ENCODE results near the gene NAT14. TPM values are rescaled to one million over a fixed set of nuclear protein-coding genes. Genes with fewer than 3 reads are reported as not detected.

NAT14 gene
- total and polyA plus RNA-seq, 2 of the 8 experiments (the other 6 are each of a cell fraction or from before 2014, with no cell fraction given), result 47.1 to 71.2 TPM

GRCh38 chr19:55476100-55476775 lies 8.8 kb upstream of the NAT14 start, which contains the start of gene ZNF628:
Gene ZNF628 (plus strand): TSS chr19:55476617. CDS start chr19:55479911, 3,294 bp downstream.
- Histone ChIP-seq H2AK5ac (ENCODE audit: low read depth, low read length) (peak within 1 kb of the TSS; percentile 99), H3K9ac (replicated peaks in 1 of 4; ENCODE audit: extremely low read depth in 1 of 4, low read depth in 3 of 4, low read length in 3 of 4) (peak within 1 kb of the TSS in 2 of 4 experiments; percentile 48 to 53; a peak in 3 of 7 replicates), H4K8ac (ENCODE audit: extremely low read depth, insufficient read depth, low read length) (peak within 1 kb of the TSS; percentile 89; the same call in 1 of the 2 replicates), H3K23ac (ENCODE audit: insufficient read length) (no peak within 1 kb of the TSS), H3K9me3 (ENCODE audit: insufficient read depth in 2 of 2, low read depth in 1 of 2, low read length in 1 of 2) (no peaks in the 10 kb centered on the region), H3K23me2 (ENCODE audit: low read depth, low read length) (peaks cover 3% of the 10 kb centered on the region), H3K4me3 (ENCODE audit: extremely low read depth in 1 of 4, insufficient read depth in 2 of 4, low read depth in 3 of 4, low read length in 4 of 4) (peak within 1 kb of the TSS; percentile 66 to 95 (median 80)), H4K5ac (ENCODE audit: insufficient read length, low read depth, low read length) (peak within 1 kb of the TSS; percentile 86), H2BK12ac (ENCODE audit: low read depth, low read length) (peak within 1 kb of the TSS; percentile 63; the same call in 1 of the 2 replicates), H3K79me2 (ENCODE audit: control insufficient read depth in 1 of 2, insufficient read depth in 2 of 2, low read length in 2 of 2) (peaks cover 0 to 18% of the 10 kb centered on the region in 2 experiments; a peak in 2 of 4 replicates), H2BK20ac (ENCODE audit: low read length) (no peak within 1 kb of the TSS), H2BK5ac (ENCODE audit: low read depth, low read length) (peak within 1 kb of the TSS; percentile 66; the same call in 1 of the 2 replicates), H3K4me1 (replicated peaks in 1 of 4; ENCODE audit: control insufficient read depth in 3 of 4, insufficient read depth in 4 of 4, low read length in 3 of 4) (peaks cover 0 to 20% (median 7%) of the 10 kb centered on the region in 4 experiments; a peak in 5 of 7 replicates), H3K4ac (replicated peaks; ENCODE audit: insufficient read length, low read depth, low read length) (peak within 1 kb of the TSS; percentile 81), H3K79me1 (ENCODE audit: low read depth, low read length) (peaks cover 11% of the 10 kb centered on the region), H4K91ac (replicated peaks; ENCODE audit: insufficient read length, low read length) (peak within 1 kb of the TSS; percentile 92), H3K36me3 (ENCODE audit: control insufficient read depth in 2 of 4, insufficient read depth in 4 of 4, low read length in 3 of 4) (no peaks in the 10 kb centered on the region), H3K27ac (ENCODE audit: low read depth, low read length) (peak within 1 kb of the TSS; percentile 47; the same call in 1 of the 2 replicates), H3K18ac (ENCODE audit: extremely low read depth, low read length) (peak within 1 kb of the TSS; percentile 93), H2BK120ac (replicated peaks; ENCODE audit: low read depth, low read length) (no peak within 1 kb of the TSS), H2AFZ (ENCODE audit: low read length) (no peak within 1 kb of the TSS; the same call in 1 of the 2 replicates), H3K14ac (ENCODE audit: insufficient read length) (no peak within 1 kb of the TSS), H2BK15ac (ENCODE audit: low read length) (peak within 1 kb of the TSS; percentile 72; the same call in 1 of the 2 replicates), H4K20me1 (replicated peaks in 1 of 2; ENCODE audit: control insufficient read depth in 1 of 2, insufficient read depth in 2 of 2, low read length in 2 of 2) (no peaks in the 10 kb centered on the region), H3K4me2 (ENCODE audit: insufficient read depth in 1 of 2, low read depth in 2 of 2, low read length in 2 of 2) (peak within 1 kb of the TSS; percentile 63 to 74), H3K56ac (replicated peaks; ENCODE audit: insufficient read length, low read depth, low read length) (no peak within 1 kb of the TSS), H3K27me3 (replicated peaks in 1 of 4; ENCODE audit: control insufficient read depth in 3 of 4, extremely low read depth in 1 of 4, insufficient read depth in 3 of 4, low read length in 3 of 4) (no peaks in the 10 kb centered on the region; a peak in 2 of 7 replicates)
- FAIRE-seq (no peak), DNase-seq (ENCODE audit: low read depth in 1 of 2, low spot score in 2 of 2) (peak; percentile 90 to 96)
- 1% methylated on average over 37 of the region's 61 CpGs; no CpG with 5 or more reads in 1 of the 2 experiments for WGBS, 2 experiments (ENCODE audit: extremely low coverage in 1 of 2, insufficient coverage in 1 of 2, insufficient read length in 1 of 2, insufficient replicate concordance in 2 of 2, low coverage in 1 of 2, low lambda C conversion rate in 2 of 2, missing lambda C conversion rate in 1 of 2)
- ChIA-PET CTCF (ENCODE audit: partially characterized antibody) (interaction anchor here (0.6 to 5.5 kb wide), 7 partner anchors 9 to 381 kb away, joined by 3 to 31 read pairs (median 3); no protein-coding TSS in a partner anchor), POLR2A (ENCODE audit: partially characterized antibody) (interaction anchor here (0.8 to 7.6 kb wide), 21 partner anchors 9 to 358 kb away, joined by 3 to 57 read pairs (median 5); partner anchors contain the start of genes C19orf85, FIZ1, ISOC2 and NAT14)
- TF ChIP-seq CBX5 (IDR thresholded peaks at IDR 0.05; ENCODE audit: low read depth, low read length) (no peak), TAF1 (IDR thresholded peaks at IDR 0.05; ENCODE audit: low read depth, low read length) (peak; percentile 41; the same call in 1 of the 2 replicates), JUN (IDR thresholded peaks at IDR 0.05; ENCODE audit: low read depth, low read length) (no peak), POU5F1 (IDR thresholded peaks at IDR 0.05; ENCODE audit: low read depth, low read length) (no peak), NRF1 (IDR thresholded peaks at IDR 0.05; ENCODE audit: low read depth, low read length) (no peak), ZNF274 (IDR thresholded peaks at IDR 0.05; ENCODE audit: borderline replicate concordance, extremely low read depth, low read length) (no peak), PHF8 (conservative IDR thresholded peaks at IDR 0.05; ENCODE audit: low read depth, low read length) (peak; percentile 63), TEAD4 (IDR thresholded peaks at IDR 0.05; ENCODE audit: low read depth, low read length) (no peak), EGR1 (IDR thresholded peaks at IDR 0.05; ENCODE audit: borderline replicate concordance, low read depth, low read length) (no peak), CBX8 (IDR thresholded peaks at IDR 0.05; ENCODE audit: borderline replicate concordance, low read depth, low read length) (no peak), CREB1 (IDR thresholded peaks at IDR 0.05) (peak; percentile 98)
- TF ChIP-seq, protein P1, sequence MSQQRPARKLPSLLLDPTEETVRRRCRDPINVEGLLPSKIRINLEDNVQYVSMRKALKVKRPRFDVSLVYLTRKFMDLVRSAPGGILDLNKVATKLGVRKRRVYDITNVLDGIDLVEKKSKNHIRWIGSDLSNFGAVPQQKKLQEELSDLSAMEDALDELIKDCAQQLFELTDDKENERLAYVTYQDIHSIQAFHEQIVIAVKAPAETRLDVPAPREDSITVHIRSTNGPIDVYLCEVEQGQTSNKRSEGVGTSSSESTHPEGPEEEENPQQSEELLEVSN (IDR thresholded peaks at IDR 0.05), result peak; percentile 100
